ENCODE data around the gene JAG1.

DNA sequence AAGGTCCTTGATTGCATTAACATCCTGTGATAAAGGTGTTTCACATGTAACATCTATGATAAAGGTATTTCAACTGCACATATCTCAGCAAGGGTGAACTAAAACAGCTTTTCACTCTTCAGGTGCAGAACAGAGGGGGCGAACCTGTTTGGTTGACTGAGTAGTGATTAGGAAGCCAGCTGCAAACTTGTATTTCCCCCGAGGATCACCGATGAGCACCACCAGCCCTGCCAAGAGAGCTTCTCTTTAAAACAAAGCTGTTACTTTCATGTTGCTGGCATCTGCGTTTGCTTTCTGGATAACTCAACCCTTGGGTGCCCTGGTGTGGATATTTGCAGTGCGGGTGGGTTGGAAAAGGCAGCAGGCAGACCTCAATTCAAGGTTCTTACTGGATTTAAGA, 39.6 kb downstream of the JAG1 start:
- TF ChIP-seq EZH2 (IDR thresholded peaks at IDR 0.05; ENCODE audit: insufficient read depth, poor library complexity, severe bottlenecking) (no peak), EZH2phosphoT487 (IDR thresholded peaks at IDR 0.05; ENCODE audit: insufficient read depth, low read depth) (no peak)

All from GM23248 (cell line).